HG02981 (cell line): ENCODE results near the gene HLA-DRB1.
A peak's percentile ranks its signal among the peaks of the same experiment; 100 is the strongest.
"Not testable (repeated sequence)": the region's sequence is repeated elsewhere in the genome, so short reads cannot be mapped to it uniquely, and the experiment has no call there.

ENCODE experiments used
- ATAC-seq: cut with Tn5 transposase; IDR thresholded peaks from one replicate; pipeline ENCODE4 v1.9.1; 2021; ENCODE audit warnings: mild to moderate bottlenecking, moderate library complexity; ENCODE audit not compliant: unreplicated experiment

HLA-DRB1 gene

GRCh38 chr6:32589596-32590449 is at the start of gene HLA-DRB1:
HLA-DRB1 (minus strand) TSS chr6:32589848; CDS start chr6:32589742, 106 bp downstream.
- peak; percentile 94 for ATAC-seq

GRCh38 chr6:32638532-32639219 is 49.0 kb upstream of the HLA-DRB1 start:
- ATAC-seq, result no peak

DNA sequence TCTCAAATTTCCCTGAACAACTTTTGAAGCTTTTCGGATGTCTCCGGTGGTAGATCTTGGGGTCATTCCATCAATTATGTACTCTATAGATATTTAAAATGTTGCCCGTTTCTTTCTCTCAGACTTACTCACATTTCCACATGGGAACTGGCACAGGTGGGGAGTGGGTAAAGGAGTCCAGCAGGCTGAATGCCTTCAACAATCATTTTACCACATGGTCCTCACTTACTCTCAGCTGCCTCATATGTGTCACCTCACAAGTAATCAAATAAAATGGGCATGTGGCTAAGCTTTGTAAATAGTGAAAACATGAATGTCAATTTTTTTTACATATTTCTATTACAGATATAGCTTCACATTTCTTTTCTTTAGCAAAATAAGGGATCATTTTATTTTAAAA is 48.2 kb upstream of the HLA-DRB1 start:
- no peak for ATAC-seq

GRCh38 chr6:32637219-32637880 is 47.7 kb upstream of the HLA-DRB1 start, which contains the start of gene HLA-DQA1:
HLA-DQA1 (plus strand) TSS chr6:32637406; CDS start chr6:32637459, 53 bp downstream.
- peak; percentile 81 for ATAC-seq

- ATAC-seq, result no peak
Measured at GRCh38 chr6:32635526-32636123, 46.0 kb upstream of the HLA-DRB1 start.

- ATAC-seq, result not testable (repeated sequence)
Measured at GRCh38 chr6:32629793-32630192, 40.1 kb upstream of the HLA-DRB1 start.

DNA sequence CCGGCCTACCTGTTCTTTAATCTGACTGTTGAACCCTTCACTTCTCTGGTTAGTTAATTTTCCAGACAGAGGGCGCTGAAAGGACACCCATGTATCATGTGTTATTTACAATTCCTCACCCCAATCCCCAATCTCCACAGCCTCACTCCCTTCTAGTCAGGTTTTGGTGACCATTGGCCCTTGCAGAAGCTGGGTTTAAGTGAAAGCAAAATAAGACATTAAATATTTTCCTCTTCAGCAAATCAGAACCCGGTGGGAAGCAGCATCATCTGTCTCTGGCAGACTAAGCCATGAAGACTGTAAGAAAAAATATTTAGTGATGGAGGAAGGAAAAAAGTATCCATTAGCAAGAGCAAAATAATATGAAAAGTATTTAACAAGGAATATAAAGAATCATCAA is 38.2 kb upstream of the HLA-DRB1 start:
- ATAC-seq, result no peak

GRCh38 chr6:32627249-32627648 is 37.6 kb upstream of the HLA-DRB1 start:
- no peak for ATAC-seq

GRCh38 chr6:32625137-32625536 is 35.5 kb upstream of the HLA-DRB1 start:
- no peak for ATAC-seq

DNA sequence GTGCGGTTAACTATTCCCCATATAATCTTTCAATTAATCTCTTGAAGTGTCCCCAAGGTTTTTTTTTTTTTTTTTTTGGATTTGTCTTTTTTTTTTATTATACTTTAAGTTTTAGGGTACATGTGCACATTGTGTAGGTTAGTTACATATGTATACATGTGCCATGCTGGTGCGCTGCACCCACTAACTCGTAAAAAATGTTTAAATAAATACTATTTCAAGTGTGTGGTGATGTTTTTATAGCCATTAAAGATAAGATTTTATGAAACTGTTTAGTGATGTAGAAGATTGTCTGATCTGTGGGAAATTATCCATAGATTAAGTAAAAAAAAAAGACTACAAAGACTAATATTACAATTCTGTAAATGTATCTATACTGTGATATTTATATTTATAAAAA is 34.9 kb upstream of the HLA-DRB1 start:
- no peak for ATAC-seq

GRCh38 chr6:32623693-32624092 is 34.0 kb upstream of the HLA-DRB1 start:
- no peak for ATAC-seq

GRCh38 chr6:32622545-32623401 is 33.1 kb upstream of the HLA-DRB1 start:
- ATAC-seq, result peak; percentile 55

GRCh38 chr6:32621372-32621771 is 31.7 kb upstream of the HLA-DRB1 start:
- ATAC-seq, result no peak

- ATAC-seq, result no peak
Measured at GRCh38 chr6:32617751-32618150, 28.1 kb upstream of the HLA-DRB1 start.

- no peak for ATAC-seq
Measured at GRCh38 chr6:32615885-32616532, 26.4 kb upstream of the HLA-DRB1 start.

DNA sequence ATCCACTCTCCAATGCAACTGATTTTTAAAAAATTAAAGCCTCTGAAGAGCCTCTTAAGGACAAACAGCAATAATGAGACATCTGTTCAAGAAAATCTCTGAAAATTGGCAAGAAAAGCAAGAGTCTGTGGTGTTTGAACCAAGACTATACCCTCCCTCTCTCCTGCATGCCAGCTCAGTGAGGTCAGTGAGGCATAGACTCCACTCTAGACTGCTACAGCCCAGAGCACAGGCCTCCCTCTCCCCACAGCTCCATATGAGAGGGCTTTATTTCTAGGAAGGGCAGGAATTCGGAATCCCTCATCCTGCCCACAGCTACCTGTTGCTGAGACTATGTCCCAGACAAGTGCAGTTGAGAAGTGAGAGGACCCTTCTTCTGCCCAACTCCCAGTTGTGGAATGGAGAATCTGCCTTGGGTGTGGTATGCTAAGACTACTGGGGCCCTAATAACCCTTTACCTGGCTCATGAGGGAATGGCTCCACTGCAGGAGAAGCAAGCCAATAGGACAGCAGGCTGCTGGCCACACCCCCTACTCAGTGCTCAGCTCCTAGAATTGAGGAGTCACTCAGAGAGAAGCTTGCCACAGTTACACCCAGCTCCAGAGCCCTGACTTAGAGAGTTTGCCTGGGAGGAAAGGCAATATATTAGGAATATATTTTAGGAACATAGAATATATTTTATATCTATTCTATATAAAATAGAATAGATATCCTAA is 24.9 kb upstream of the HLA-DRB1 start:
- ATAC-seq, result no peak

- ATAC-seq, result no peak
Measured at GRCh38 chr6:32613475-32613874, 23.8 kb upstream of the HLA-DRB1 start.

- no peak for ATAC-seq
Measured at GRCh38 chr6:32610682-32611296, 21.1 kb upstream of the HLA-DRB1 start.
